ENCODE measurements around the gene MED26. TPM values are rescaled to one million over a fixed set of nuclear protein-coding genes. Genes with fewer than 3 reads are reported as not detected.

Gene MED26
- total RNA-seq, 1 donor from 2014 or later = 3.5 TPM

GRCh38 chr19:16605553-16605994 lies 22.4 kb downstream of the MED26 start:
- no peaks in the 10 kb centered on the region for H3K36me3 ChIP-seq
- no peak for TF ChIP-seq CTCF (IDR thresholded peaks at IDR 0.05)
- DNase-seq (ENCODE audit: low spot score in 2 of 2) = no peak
- H3K27ac ChIP-seq = no peak overlapping the region
- H3K9me3 ChIP-seq = no peaks in the 10 kb centered on the region
- H3K4me3 ChIP-seq = no peak overlapping the region
- H3K4me1 ChIP-seq = peaks cover 3 to 10% of the 10 kb centered on the region in 2 donors
- intact Hi-C loops (cut with DNase I) = no loop called here
- no peaks in the 10 kb centered on the region for H3K27me3 ChIP-seq

GRCh38 chr19:16605115-16605514 lies 22.9 kb downstream of the MED26 start:
- peaks cover 3 to 10% of the 10 kb centered on the region in 2 donors for H3K4me1 ChIP-seq
- H3K27me3 ChIP-seq = no peaks in the 10 kb centered on the region
- DNase-seq (ENCODE audit: low spot score in 2 of 2) = no peak
- intact Hi-C loops (cut with DNase I) = no loop called here
- H3K27ac ChIP-seq = no peak overlapping the region
- H3K4me3 ChIP-seq = no peak overlapping the region
- H3K9me3 ChIP-seq = no peaks in the 10 kb centered on the region
- no peaks in the 10 kb centered on the region for H3K36me3 ChIP-seq
- no peak for TF ChIP-seq CTCF (IDR thresholded peaks at IDR 0.05)

- no peaks in the 10 kb centered on the region for H3K27me3 ChIP-seq
- peaks cover 3 to 10% of the 10 kb centered on the region in 2 donors for H3K4me1 ChIP-seq
- intact Hi-C loops (cut with DNase I) = no loop called here
- TF ChIP-seq CTCF (IDR thresholded peaks at IDR 0.05) = no peak
- no peak overlapping the region for H3K4me3 ChIP-seq
- H3K9me3 ChIP-seq = no peaks in the 10 kb centered on the region
- H3K36me3 ChIP-seq = no peaks in the 10 kb centered on the region
- H3K27ac ChIP-seq = no peak overlapping the region
- no peak for DNase-seq (ENCODE audit: low spot score in 2 of 2)
Measured at GRCh38 chr19:16604615-16605014, 23.4 kb downstream of the MED26 start.

GRCh38 chr19:16603090-16603489 lies 24.9 kb downstream of the MED26 start:
- Histone ChIP-seq H3K9me3 (no peaks in the 10 kb centered on the region), H3K36me3 (no peaks in the 10 kb centered on the region), H3K27me3 (no peaks in the 10 kb centered on the region), H3K27ac (no peak overlapping the region), H3K4me1 (peaks cover 0 to 10% of the 10 kb centered on the region in 2 donors), H3K4me3 (no peak overlapping the region)
- intact Hi-C loops (cut with DNase I) = no loop called here
- TF ChIP-seq CTCF (IDR thresholded peaks at IDR 0.05) = no peak
- no peak for DNase-seq (ENCODE audit: low spot score in 2 of 2)

GRCh38 chr19:16601378-16602052 lies 26.5 kb downstream of the MED26 start:
- intact Hi-C loops (cut with DNase I) = no loop called here
- TF ChIP-seq CTCF (IDR thresholded peaks at IDR 0.05) = no peak
- DNase-seq (ENCODE audit: low spot score in 2 of 2) = no peak
- H3K4me3 ChIP-seq = no peak overlapping the region
- peaks cover 0 to 5% of the 10 kb centered on the region in 2 donors for H3K4me1 ChIP-seq
- H3K27ac ChIP-seq = no peak overlapping the region
- H3K27me3 ChIP-seq = no peaks in the 10 kb centered on the region
- no peaks in the 10 kb centered on the region for H3K36me3 ChIP-seq
- no peaks in the 10 kb centered on the region for H3K9me3 ChIP-seq

Measured in ascending aorta (tissue), 2 donors.